CD14-positive monocyte (primary cell): ENCODE data around the gene SECISBP2L. TPM values are rescaled to one million over a fixed set of nuclear protein-coding genes. Genes with fewer than 3 reads are reported as not detected.

Source experiments
- DNase-seq, 3 donors: peaks; one replicate each; pipeline ENCODE4 v3.0.0-alpha.2; 2011 to 2022
- H2AFZ ChIP-seq: 2 replicates; pipeline ENCODE4 v1.6.0; 2012; ENCODE audit warnings: mild to moderate bottlenecking, low read depth, low read length, inconsistent platforms; ENCODE audit not compliant: insufficient read depth, poor library complexity, severe bottlenecking
- H3K27ac ChIP-seq, 2 donors: 1 replicate in 1 of 2; 2 replicates in 1 of 2; pipeline ENCODE4 v1.5.1; 2012 to 2013; ENCODE audit warnings: low read length in 2 of 2, control low read depth in 1 of 2, inconsistent platforms in 1 of 2, low read depth in 1 of 2, mild to moderate bottlenecking in 1 of 2
- H3K27me3 ChIP-seq, 2 donors: one replicate each; pipeline versions ENCODE4 v1.6.0 to v1.6.1; 2011 to 2013; ENCODE audit warnings: low read length in 2 of 2; ENCODE audit not compliant: control insufficient read depth in 2 of 2, insufficient read depth in 2 of 2
- H3K36me3 ChIP-seq, 2 donors: replicated peaks in 1 of 2; 1 replicate in 1 of 2; 2 replicates in 1 of 2; pipeline versions ENCODE4 v1.5.1 to v1.6.1; 2012 to 2013; ENCODE audit warnings: low read length in 2 of 2, control low read depth in 1 of 2, inconsistent platforms in 1 of 2, mild to moderate bottlenecking in 1 of 2; ENCODE audit not compliant: insufficient read depth in 2 of 2, control insufficient read depth in 1 of 2
- H3K4me1 ChIP-seq, 2 donors: 1 replicate in 1 of 2; 2 replicates in 1 of 2; pipeline versions ENCODE4 v1.5.1 to v1.6.1; 2012 to 2013; ENCODE audit warnings: low read length in 2 of 2, control low read depth in 1 of 2, inconsistent platforms in 1 of 2, mild to moderate bottlenecking in 1 of 2, moderate library complexity in 1 of 2; ENCODE audit not compliant: insufficient read depth in 2 of 2, control insufficient read depth in 1 of 2
- H3K4me2 ChIP-seq: replicated peaks from 2 replicates; pipeline ENCODE3; 2012; ENCODE audit warnings: low read length, moderate library complexity, mild to moderate bottlenecking; ENCODE audit not compliant: poor library complexity, severe bottlenecking; ENCODE audit errors: extremely low read depth
- H3K4me3 ChIP-seq, 3 experiments: fragments of 200-600 bp in 1 of 3; sonication (generic) in 1 of 3; replicated peaks in 1 of 3; 1 replicate in 2 of 3; 2 replicates in 1 of 3; pipeline ENCODE4 v1.5.1; 2011 to 2013; ENCODE audit warnings: low read length in 3 of 3, mild to moderate bottlenecking in 3 of 3, control low read depth in 2 of 3, low read depth in 2 of 3, inconsistent platforms in 1 of 3, moderate library complexity in 1 of 3
- H3K79me2 ChIP-seq: 2 replicates; pipeline ENCODE4 v1.6.0; 2012; ENCODE audit warnings: mild to moderate bottlenecking, control low read depth, inconsistent platforms, low read length, moderate library complexity; ENCODE audit not compliant: insufficient read depth
- H3K9ac ChIP-seq: 2 replicates; pipeline ENCODE4 v1.6.0; 2017; ENCODE audit warnings: low read length, mild to moderate bottlenecking; ENCODE audit not compliant: insufficient read depth, poor library complexity, severe bottlenecking
- H3K9me3 ChIP-seq, 2 donors: replicated peaks in 1 of 2; 1 replicate in 1 of 2; 2 replicates in 1 of 2; pipeline versions ENCODE4 v1.5.1 to v1.6.1; 2012 to 2013; ENCODE audit warnings: low read length in 2 of 2, control low read depth in 1 of 2; ENCODE audit not compliant: control insufficient read depth in 1 of 2, insufficient read depth in 1 of 2
- H4K20me1 ChIP-seq: 2 replicates; pipeline ENCODE4 v1.6.0; 2012; ENCODE audit warnings: mild to moderate bottlenecking, low read length, control low read depth, moderate library complexity; ENCODE audit not compliant: insufficient read depth
- H3K27ac Mint-ChIP-seq, 7 donors: one replicate each; pipeline ENCODE4 v1.8.0; 2020; ENCODE audit warnings: mild to moderate bottlenecking in 7 of 7, mixed read lengths in 7 of 7, moderate library complexity in 6 of 7, inconsistent platforms in 2 of 7
- H3K27me3 Mint-ChIP-seq, 3 donors: one replicate each; pipeline ENCODE4 v1.8.0; 2021 to 2022; ENCODE audit warnings: low read depth in 3 of 3, mild to moderate bottlenecking in 3 of 3, mixed read lengths in 3 of 3, moderate library complexity in 3 of 3, inconsistent platforms in 1 of 3
- H3K36me3 Mint-ChIP-seq, 2 donors: one replicate each; pipeline ENCODE4 v1.8.0; 2020; ENCODE audit warnings: mixed read lengths in 2 of 2, inconsistent platforms in 1 of 2, mild to moderate bottlenecking in 1 of 2
- H3K4me1 Mint-ChIP-seq: one replicate; pipeline ENCODE4 v1.8.0; 2020; ENCODE audit warnings: mild to moderate bottlenecking, mixed read lengths
- H3K4me3 Mint-ChIP-seq, 2 donors: one replicate each; pipeline ENCODE4 v1.8.0; 2020; ENCODE audit warnings: mild to moderate bottlenecking in 2 of 2, mixed read lengths in 2 of 2, moderate library complexity in 1 of 2
- H3K9me3 Mint-ChIP-seq, 7 donors: one replicate each; pipeline ENCODE4 v1.8.0; 2020 to 2022; ENCODE audit warnings: mixed read lengths in 7 of 7, mild to moderate bottlenecking in 6 of 7, moderate library complexity in 6 of 7, inconsistent platforms in 2 of 7
- WGBS: methylation state at CpG from one replicate; pipeline ENCODE4 v1.1.5; 2013; ENCODE audit warnings: missing lambda C conversion rate; ENCODE audit not compliant: insufficient coverage; 5-methylcytosine and 5-hydroxymethylcytosine counted together
- intact Hi-C, 2 donors: fragments of 100-400 bp; cut with micrococcal nuclease; formaldehyde crosslinking; loops; one replicate each; pipeline versions ENCODE4 v1.15.0 to v1.15.1; 2023
- polyA plus RNA-seq, 3 donors: library from polyadenylated mRNA; depleted of rRNA in 1 of 3; unstranded in 2 of 3; stranded (reverse) in 1 of 3; fragments of 300-500 nt in 2 of 3; fragments of >200 nt in 1 of 3; fragmentation: Illumina TruSeq in 2 of 3; gene quantifications; 1 replicate in 2 of 3; 2 replicates in 1 of 3; pipeline ENCODE4 v1.2.3, GENCODE V29; 2012 to 2021
- TF ChIP-seq, protein P1 (sequence below): fragments of 200-600 bp; IDR thresholded peaks from one replicate; pipeline ENCODE4 v1.8.0; 2022; ENCODE audit warnings: antibody characterized with exemption, mild to moderate bottlenecking

The SECISBP2L gene
- polyA plus RNA-seq, 3 donors, result 5.0 to 19.8 (median 9.5) TPM

DNA sequence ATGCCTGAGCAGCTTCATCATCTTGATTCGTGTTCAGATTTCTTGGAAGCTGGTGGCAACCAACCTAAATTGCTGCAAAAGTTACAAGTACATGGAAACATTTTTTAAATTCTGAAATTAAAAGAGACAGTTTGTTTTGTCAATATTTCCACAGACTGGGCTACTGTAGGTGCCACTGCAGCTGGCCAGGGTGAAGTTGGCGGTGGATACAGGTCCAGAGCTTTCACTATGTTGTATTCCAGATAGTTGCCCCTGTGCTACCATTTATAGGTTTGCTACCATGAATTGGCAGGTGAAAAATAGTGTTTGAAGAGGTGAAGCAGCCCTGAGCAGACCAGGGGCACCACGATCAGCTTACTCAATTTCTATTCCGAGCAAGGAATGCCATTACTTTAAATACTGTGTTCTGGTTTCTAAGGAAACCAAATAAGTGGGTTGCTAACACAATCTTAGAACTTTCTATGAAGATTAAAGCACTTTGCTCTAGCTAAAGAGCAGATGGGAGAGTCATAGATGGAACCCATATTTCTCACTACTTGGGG, 61.4 kb downstream of the SECISBP2L start:
- Histone ChIP-seq H3K4me3 (no peak overlapping the region), H3K4me1 (no peaks in the 10 kb centered on the region), H3K9me3 (no peaks in the 10 kb centered on the region), H3K27me3 (no peaks in the 10 kb centered on the region), H3K4me2 (no peak overlapping the region), H3K9ac (no peak overlapping the region), H4K20me1 (no peaks in the 10 kb centered on the region), H3K36me3 (peaks cover 4 to 15% of the 10 kb centered on the region in 2 donors), H3K27ac (no peak overlapping the region), H2AFZ (no peak overlapping the region), H3K79me2 (no peaks in the 10 kb centered on the region)
- Mint-ChIP-seq H3K4me1 (no peaks in the 10 kb centered on the region), H3K4me3 (no peak overlapping the region), H3K9me3 (peaks cover 0 to 2% (median 0%) of the 10 kb centered on the region in 7 donors), H3K36me3 (peaks cover 9 to 13% of the 10 kb centered on the region in 2 donors), H3K27me3 (peaks cover 3 to 8% (median 6%) of the 10 kb centered on the region in 3 donors), H3K27ac (no peak overlapping the region)
- TF ChIP-seq, protein P1, sequence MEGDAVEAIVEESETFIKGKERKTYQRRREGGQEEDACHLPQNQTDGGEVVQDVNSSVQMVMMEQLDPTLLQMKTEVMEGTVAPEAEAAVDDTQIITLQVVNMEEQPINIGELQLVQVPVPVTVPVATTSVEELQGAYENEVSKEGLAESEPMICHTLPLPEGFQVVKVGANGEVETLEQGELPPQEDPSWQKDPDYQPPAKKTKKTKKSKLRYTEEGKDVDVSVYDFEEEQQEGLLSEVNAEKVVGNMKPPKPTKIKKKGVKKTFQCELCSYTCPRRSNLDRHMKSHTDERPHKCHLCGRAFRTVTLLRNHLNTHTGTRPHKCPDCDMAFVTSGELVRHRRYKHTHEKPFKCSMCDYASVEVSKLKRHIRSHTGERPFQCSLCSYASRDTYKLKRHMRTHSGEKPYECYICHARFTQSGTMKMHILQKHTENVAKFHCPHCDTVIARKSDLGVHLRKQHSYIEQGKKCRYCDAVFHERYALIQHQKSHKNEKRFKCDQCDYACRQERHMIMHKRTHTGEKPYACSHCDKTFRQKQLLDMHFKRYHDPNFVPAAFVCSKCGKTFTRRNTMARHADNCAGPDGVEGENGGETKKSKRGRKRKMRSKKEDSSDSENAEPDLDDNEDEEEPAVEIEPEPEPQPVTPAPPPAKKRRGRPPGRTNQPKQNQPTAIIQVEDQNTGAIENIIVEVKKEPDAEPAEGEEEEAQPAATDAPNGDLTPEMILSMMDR, result no peak
- intact Hi-C loops, result no loop called here
- 100% methylated on average over 2 of the region's 4 CpGs for WGBS
- DNase-seq, result no peak

DNA sequence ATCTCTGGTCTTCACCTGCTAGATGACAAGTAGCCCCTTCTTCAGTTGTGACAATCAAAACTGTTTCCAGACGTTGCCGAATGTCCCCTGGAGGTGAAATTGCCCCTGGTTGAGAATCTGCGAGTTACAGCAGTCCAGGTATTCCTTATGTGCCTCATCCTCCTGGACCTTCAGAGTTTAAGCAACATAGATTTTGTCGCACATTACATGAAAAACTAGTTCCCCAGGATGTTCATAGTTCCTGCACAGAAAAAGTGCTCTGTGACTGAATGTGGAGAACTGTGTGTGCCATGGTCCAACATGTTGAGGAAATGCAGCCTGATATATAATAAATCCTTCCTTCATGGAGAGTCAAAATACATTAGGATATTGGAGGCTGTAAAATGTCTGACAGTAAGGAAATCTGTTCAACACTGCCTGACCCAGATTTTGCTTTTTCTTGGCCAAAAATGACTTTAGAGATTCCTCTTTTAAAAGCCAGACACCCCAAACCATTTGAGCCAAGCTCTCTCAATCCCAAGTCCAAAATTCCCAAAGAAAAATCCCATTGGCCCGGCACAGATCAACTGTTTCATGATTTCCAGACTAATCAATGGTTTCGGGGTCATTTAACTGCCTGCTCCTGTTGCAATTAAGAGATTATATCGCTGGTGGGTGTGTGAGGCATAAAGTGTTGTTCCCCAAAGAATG, 62.1 kb downstream of the SECISBP2L start:
- H3K27me3 Mint-ChIP-seq, result peaks cover 3 to 8% (median 6%) of the 10 kb centered on the region in 3 donors
- TF ChIP-seq, protein P1, result no peak
- H3K9me3 ChIP-seq, result no peaks in the 10 kb centered on the region
- no peaks in the 10 kb centered on the region for H3K79me2 ChIP-seq
- H3K27me3 ChIP-seq, result no peaks in the 10 kb centered on the region
- no peak overlapping the region for H3K4me3 ChIP-seq
- H3K27ac ChIP-seq, result no peak overlapping the region
- H3K36me3 Mint-ChIP-seq, result peaks cover 5 to 11% of the 10 kb centered on the region in 2 donors
- intact Hi-C loops, result no loop called here
- no peak overlapping the region for H3K9ac ChIP-seq
- no peaks in the 10 kb centered on the region for H3K4me1 ChIP-seq
- no peak for DNase-seq
- no peak overlapping the region for H3K4me3 Mint-ChIP-seq
- H4K20me1 ChIP-seq, result no peaks in the 10 kb centered on the region
- H3K36me3 ChIP-seq, result peaks cover 4 to 9% of the 10 kb centered on the region in 2 donors
- no peak overlapping the region for H3K27ac Mint-ChIP-seq
- WGBS, result 100% methylated on average over 1 of the region's 7 CpGs
- no peak overlapping the region for H2AFZ ChIP-seq
- H3K9me3 Mint-ChIP-seq, result peaks cover 0 to 2% (median 0%) of the 10 kb centered on the region in 7 donors
- H3K4me1 Mint-ChIP-seq, result no peaks in the 10 kb centered on the region
- H3K4me2 ChIP-seq, result no peak overlapping the region
